SK-N-SH (cell line): ENCODE measurements around the gene ZNF202. TPM values are rescaled to one million over a fixed set of nuclear protein-coding genes. Genes with fewer than 3 reads are reported as not detected.

ENCODE experiments used
- CTCF ChIA-PET: fragments of 300-600, 350-600 bp; formaldehyde crosslinking; extraction: SDS; loops from one replicate; lab custom pipeline; 2021; lab: Yijun Ruan, JAX
- POLR2A ChIA-PET: fragments of 350-600 bp; sonication (Branson Sonifier 250); formaldehyde crosslinking; extraction: SDS; loops from one replicate; lab custom pipeline; 2020; ENCODE audit warnings: antibody characterized with exemption, inconsistent platforms; lab: Yijun Ruan, JAX
- DNase-seq: peaks from one replicate; pipeline ENCODE4 v3.0.0; 2012
- H2AFZ ChIP-seq: fragments of 200-600 bp; sonication (generic); 2 replicates; pipeline ENCODE4 v1.8.1; 2016; ENCODE audit warnings: antibody characterized with exemption, mild to moderate bottlenecking, low read depth
- H3F3A ChIP-seq: fragments of 200-600 bp; sonication (generic); replicated peaks from 2 replicates; pipeline ENCODE3; 2016; ENCODE audit warnings: antibody characterized with exemption, mild to moderate bottlenecking; ENCODE audit not compliant: insufficient read depth
- H3K27ac ChIP-seq, 2 experiments: fragments of 200-500 bp in 1 of 2; fragments of 200-600 bp in 1 of 2; sonication (Bioruptor generic) in 1 of 2; sonication (generic), shearing (Covaris generic) in 1 of 2; 2 replicates each; pipeline versions ENCODE4 v1.5.1 to v1.6.1; 2014 to 2016; ENCODE audit warnings: low read depth in 2 of 2, inconsistent platforms in 1 of 2, low read length in 1 of 2, mild to moderate bottlenecking in 1 of 2, mixed read lengths in 1 of 2
- H3K27me3 ChIP-seq: fragments of 200-600 bp; sonication (generic), shearing (Covaris generic); 2 replicates; pipeline ENCODE4 v1.6.1; 2016; ENCODE audit warnings: mixed run types; ENCODE audit not compliant: insufficient read depth
- H3K36me3 ChIP-seq, 2 experiments: fragments of 200-500 bp in 1 of 2; fragments of 200-600 bp in 1 of 2; sonication (Bioruptor generic) in 1 of 2; sonication (generic) in 1 of 2; replicated peaks in 1 of 2; 2 replicates each; pipeline versions ENCODE3 to v1.5.1; 2014 to 2016; ENCODE audit warnings: low read length in 1 of 2, mild to moderate bottlenecking in 1 of 2; ENCODE audit not compliant: insufficient read depth in 2 of 2, control insufficient read depth in 1 of 2
- H3K4me1 ChIP-seq, 2 experiments: fragments of 200-500 bp in 1 of 2; fragments of 200-600 bp in 1 of 2; sonication (Bioruptor generic) in 1 of 2; sonication (generic), shearing (Covaris generic) in 1 of 2; 2 replicates each; pipeline versions ENCODE4 v1.5.1 to v1.6.1; 2014 to 2016; ENCODE audit warnings: low read depth in 1 of 2, low read length in 1 of 2, mixed run types in 1 of 2; ENCODE audit not compliant: insufficient read depth in 2 of 2, control insufficient read depth in 1 of 2
- H3K4me2 ChIP-seq: fragments of 200-600 bp; sonication (generic), shearing (Covaris generic); 2 replicates; pipeline ENCODE4 v1.6.1; 2017; ENCODE audit warnings: mixed run types
- H3K4me3 ChIP-seq, 2 experiments: fragments of 200-500 bp in 1 of 2; fragments of 200-600 bp in 1 of 2; sonication (Bioruptor generic) in 1 of 2; sonication (generic), shearing (Covaris generic) in 1 of 2; 2 replicates each; pipeline versions ENCODE4 v1.5.1 to v1.8.1; 2014 to 2016; ENCODE audit warnings: low read depth in 2 of 2, inconsistent platforms in 1 of 2, low read length in 1 of 2, mild to moderate bottlenecking in 1 of 2, mixed read lengths in 1 of 2, moderate library complexity in 1 of 2
- H3K79me2 ChIP-seq: fragments of 200-600 bp; sonication (generic); 2 replicates; pipeline ENCODE4 v1.8.1; 2017; ENCODE audit warnings: mild to moderate bottlenecking; ENCODE audit not compliant: insufficient read depth
- H3K9ac ChIP-seq: fragments of 200-600 bp; sonication (generic); 2 replicates; pipeline ENCODE4 v1.6.1; 2017; ENCODE audit warnings: mixed run types
- H3K9me2 ChIP-seq: fragments of 200-600 bp; sonication (generic); 2 replicates; pipeline ENCODE4 v1.6.1; 2017; ENCODE audit warnings: mixed run types
- H3K9me3 ChIP-seq: fragments of 200-600 bp; sonication (generic); 2 replicates; pipeline ENCODE4 v1.6.1; 2017; ENCODE audit warnings: mixed run types, mild to moderate bottlenecking, moderate library complexity
- H4K20me1 ChIP-seq: fragments of 200-600 bp; sonication (generic); 2 replicates; pipeline ENCODE4 v1.6.1; 2017; ENCODE audit warnings: mild to moderate bottlenecking, mixed run types; ENCODE audit not compliant: insufficient read depth
- CTCF ChIP-seq: fragments of 200-600 bp; sonication (generic); IDR thresholded peaks from 2 replicates; pipeline ENCODE4 v1.6.1; 2017; ENCODE audit warnings: antibody characterized with exemption, mild to moderate bottlenecking, moderate library complexity
- ELF1 ChIP-seq: IDR thresholded peaks from 2 replicates; pipeline ENCODE4 v1.4.0; 2012
- EP300 ChIP-seq, 2 experiments: IDR thresholded peaks; 2 replicates each; pipeline versions ENCODE4 v1.4.0 to v1.6.1; 2012; ENCODE audit warnings: borderline replicate concordance in 1 of 2, low read depth in 1 of 2, low read length in 1 of 2
- FOXM1 ChIP-seq: IDR thresholded peaks from 2 replicates; pipeline ENCODE4 v1.4.0; 2012; ENCODE audit warnings: low read depth, mild to moderate bottlenecking
- GABPA ChIP-seq: IDR thresholded peaks from 2 replicates; pipeline ENCODE4 v1.4.0; 2012; ENCODE audit warnings: low read depth, mild to moderate bottlenecking
- JUND ChIP-seq: IDR thresholded peaks from 2 replicates; pipeline ENCODE4 v1.4.0; 2012
- MAX ChIP-seq: IDR thresholded peaks from 2 replicates; pipeline ENCODE4 v1.4.0; 2012; ENCODE audit warnings: low read depth
- MEF2A ChIP-seq: IDR thresholded peaks from 2 replicates; pipeline ENCODE4 v1.4.0; 2012; ENCODE audit warnings: low read depth, borderline replicate concordance
- MXI1 ChIP-seq: IDR thresholded peaks from 2 replicates; pipeline ENCODE4 v1.6.1; 2012; ENCODE audit warnings: mild to moderate bottlenecking, low read depth, low read length, improper control_type of control experiment
- PBX3 ChIP-seq: IDR thresholded peaks from 2 replicates; pipeline ENCODE4; 2012
- POLR2AphosphoS5 ChIP-seq: IDR thresholded peaks from 2 replicates; pipeline ENCODE4 v1.6.1; 2012; ENCODE audit warnings: low read depth, low read length
- RAD21 ChIP-seq: IDR thresholded peaks from 2 replicates; pipeline ENCODE4 v1.6.1; 2012; ENCODE audit warnings: mild to moderate bottlenecking, low read length
- RCOR1 ChIP-seq: fragments of 150-350 bp; IDR thresholded peaks from 2 replicates; pipeline ENCODE4 v1.6.1; 2017; ENCODE audit warnings: antibody characterized with exemption, low read length
- RFX5 ChIP-seq: IDR thresholded peaks from 2 replicates; pipeline ENCODE4 v1.6.1; 2012; ENCODE audit warnings: mild to moderate bottlenecking, improper control_type of control experiment, low read length
- RXRA ChIP-seq: IDR thresholded peaks from 2 replicates; pipeline ENCODE4 v1.4.0; 2012; ENCODE audit warnings: low read depth, mild to moderate bottlenecking, borderline replicate concordance
- SMC3 ChIP-seq: IDR thresholded peaks from 2 replicates; pipeline ENCODE4 v1.6.1; 2012; ENCODE audit warnings: low read depth, low read length, improper control_type of control experiment
- TCF12 ChIP-seq: IDR thresholded peaks from 2 replicates; pipeline ENCODE4 v1.4.0; 2012
- TEAD4 ChIP-seq: IDR thresholded peaks from 2 replicates; pipeline ENCODE4 v1.4.0; 2012; ENCODE audit warnings: mild to moderate bottlenecking, borderline replicate concordance; ENCODE audit not compliant: insufficient read depth
- USF1 ChIP-seq: IDR thresholded peaks from 2 replicates; pipeline ENCODE4 v1.4.0; 2012; ENCODE audit warnings: low read depth, borderline replicate concordance
- USF2 ChIP-seq: fragments of 150-350 bp; IDR thresholded peaks from 2 replicates; pipeline ENCODE4 v1.6.1; 2017; ENCODE audit warnings: antibody characterized with exemption, low read length, low read depth, borderline replicate concordance
- YY1 ChIP-seq: IDR thresholded peaks from 2 replicates; pipeline ENCODE4 v1.4.0; 2012; ENCODE audit warnings: low read depth, mild to moderate bottlenecking
- ZBTB33 ChIP-seq: IDR thresholded peaks from 2 replicates; pipeline ENCODE4 v1.4.0; 2012; ENCODE audit warnings: low read depth, borderline replicate concordance
- WGBS: methylation state at CpG from one replicate; pipeline ENCODE4 v1.1.6; 2017; ENCODE audit warnings: low lambda C conversion rate; 5-methylcytosine and 5-hydroxymethylcytosine counted together
- polyA plus RNA-seq, 3 experiments: library from polyadenylated mRNA; depleted of rRNA; stranded (reverse); fragments of >200 nt; gene quantifications; 2 replicates each; pipeline ENCODE4 v1.2.3, GENCODE V29; 2012

Gene ZNF202
- polyA plus RNA-seq, 1 of the 3 experiments (the other 2 are of a cell fraction), result 11.3 TPM

GRCh38 chr11:123773959-123774358 lies 32.5 kb upstream of the ZNF202 start:
- 14% methylated on average over 1 of the region's 1 CpG for WGBS
- Histone ChIP-seq H3K9ac (no peak overlapping the region), H3F3A (no peaks in the 10 kb centered on the region)

GRCh38 chr11:123773026-123773425 lies 31.6 kb upstream of the ZNF202 start:
- Histone ChIP-seq H3K4me2 (no peak overlapping the region), H3K4me3 (no peak overlapping the region), H3K9me2 (no peaks in the 10 kb centered on the region), H2AFZ (no peak overlapping the region), H3K79me2 (no peaks in the 10 kb centered on the region), H4K20me1 (no peaks in the 10 kb centered on the region), H3K4me1 (no peaks in the 10 kb centered on the region), H3K9ac (no peak overlapping the region), H3F3A (no peaks in the 10 kb centered on the region), H3K27me3 (no peaks in the 10 kb centered on the region; the same call in 1 of the 2 replicates), H3K27ac (no peak overlapping the region), H3K9me3 (no peaks in the 10 kb centered on the region)
- CTCF ChIA-PET, result no interaction called here
- DNase-seq, result no peak
- POLR2A ChIA-PET, result no interaction called here
- no peak for TF ChIP-seq MAX
- TF ChIP-seq POLR2AphosphoS5, result no peak
- TF ChIP-seq CTCF, result no peak
- TF ChIP-seq RXRA, result no peak
- no peak for TF ChIP-seq EP300 (IDR thresholded peaks at IDR 0.05; ENCODE audit: borderline replicate concordance in 1 of 2, low read depth in 1 of 2, low read length in 1 of 2)
- no peak for TF ChIP-seq TEAD4
- TF ChIP-seq RAD21, result no peak
- no peak for TF ChIP-seq PBX3
- no peak for TF ChIP-seq FOXM1
- TF ChIP-seq TCF12, result no peak
- no peak for TF ChIP-seq USF1
- TF ChIP-seq ELF1, result no peak
- no peak for TF ChIP-seq MXI1
- TF ChIP-seq GABPA, result no peak
- no peak for TF ChIP-seq SMC3
- TF ChIP-seq, all 33 proteins: peak for 0
- H3K36me3 ChIP-seq, result no peaks in the 10 kb centered on the region
- WGBS, result 18% methylated on average over 2 of the region's 2 CpGs

More at GRCh38 chr11:123773959-123774358, 32.5 kb upstream of the ZNF202 start:
- Histone ChIP-seq H3K9me2 (no peaks in the 10 kb centered on the region), H3K27me3 (no peaks in the 10 kb centered on the region; the same call in 1 of the 2 replicates), H3K36me3 (no peaks in the 10 kb centered on the region), H2AFZ (no peak overlapping the region), H3K4me1 (no peaks in the 10 kb centered on the region), H3K27ac (no peak overlapping the region), H3K4me2 (no peak overlapping the region), H4K20me1 (no peaks in the 10 kb centered on the region), H3K4me3 (no peak overlapping the region), H3K9me3 (no peaks in the 10 kb centered on the region), H3K79me2 (no peaks in the 10 kb centered on the region)
- DNase-seq, result no peak
- ChIA-PET CTCF (interaction anchor here (0.8 kb wide), 1 partner anchor 63 kb away, joined by 3 read pairs; no protein-coding TSS in a partner anchor), POLR2A (no interaction called here)
- TF ChIP-seq MEF2A (no peak), JUND (no peak), RFX5 (no peak), USF2 (no peak), RCOR1 (no peak), ZBTB33 (no peak), YY1 (no peak)
